Left lung (tissue), 10 donors: ENCODE measurements around the gene MAP3K14. TPM values are rescaled to one million over a fixed set of nuclear protein-coding genes. Genes with fewer than 3 reads are reported as not detected.

Experiments
- ATAC-seq: fragments of 200-7000 bp; cut with Tn5 transposase; one replicate; pipeline ENCODE4 v1.9.1; 2020; ENCODE audit warnings: moderate library complexity
- DNase-seq, 4 donors: peaks; one replicate each; pipeline ENCODE4 v3.0.0-alpha.2; 2013 to 2020
- H3K27ac ChIP-seq, 2 donors: fragments of 200-600 bp; sonication (generic) in 1 of 2; one replicate each; pipeline versions ENCODE4 v1.5.0 to v1.8.0; 2020 to 2021
- H3K27me3 ChIP-seq, 2 donors: fragments of 200-600 bp; sonication (generic) in 1 of 2; one replicate each; pipeline versions ENCODE4 v1.5.0 to v1.8.0; 2020 to 2021
- H3K36me3 ChIP-seq, 2 donors: fragments of 200-600 bp; sonication (generic) in 1 of 2; one replicate each; pipeline versions ENCODE4 v1.5.0 to v1.8.0; 2020 to 2021
- H3K4me1 ChIP-seq, 2 donors: fragments of 200-600 bp; one replicate each; pipeline ENCODE4 v1.8.0; 2021
- H3K4me3 ChIP-seq, 2 donors: fragments of 200-600 bp; sonication (generic) in 1 of 2; one replicate each; pipeline versions ENCODE4 v1.5.0 to v1.8.0; 2020 to 2021; ENCODE audit warnings: mild to moderate bottlenecking in 1 of 2
- H3K9me3 ChIP-seq, 2 donors: fragments of 200-600 bp; sonication (generic) in 1 of 2; one replicate each; pipeline versions ENCODE4 v1.5.0 to v1.8.0; 2020 to 2021
- intact Hi-C, 2 donors: fragments of 100-400 bp; cut with DNase I; formaldehyde crosslinking; loops; one replicate each; pipeline versions ENCODE4 v1.11.2 to v1.14.2; 2022
- polyA plus RNA-seq, 6 donors: library from polyadenylated mRNA; unstranded; fragments of 120-200 nt; gene quantifications; one replicate each; pipeline ENCODE4 v1.2.1, GENCODE V29; 2013; ENCODE audit not compliant: insufficient read length in 6 of 6
- total RNA-seq, 2 donors: library from RNA; stranded (reverse); fragmentation: NEBNext Ultra II Directional; extraction: Animal tissue kit (Norgen Biotek cat#: 25700); gene quantifications; one replicate each; pipeline ENCODE4 v1.2.1, GENCODE V29; 2021
- TF ChIP-seq, protein P1 (sequence below), 2 donors: fragments of 200-600 bp; sonication (generic) in 1 of 2; IDR thresholded peaks; one replicate each; pipeline versions ENCODE4 v1.5.0 to v1.8.0; 2021; ENCODE audit warnings: antibody characterized with exemption in 2 of 2
- donor health status: DM: no; HTN: yes; CAD: no.
- donor health status: DM: no; HTN: no; CAD: no.

The MAP3K14 gene
- total and polyA plus RNA-seq, 8 donors: 6.3 to 13.1 (median 7.7) TPM

GRCh38 chr17:45300060-45300751 is 16.6 kb downstream of the MAP3K14 start:
- DNase-seq: no peak
- H3K4me3 ChIP-seq: no peak overlapping the region
- intact Hi-C loops: no loop called here
- no peak for ATAC-seq
- no peaks in the 10 kb centered on the region for H3K9me3 ChIP-seq
- H3K27me3 ChIP-seq: no peaks in the 10 kb centered on the region
- H3K27ac ChIP-seq: no peak overlapping the region
- no peaks in the 10 kb centered on the region for H3K36me3 ChIP-seq
- TF ChIP-seq, protein P1, sequence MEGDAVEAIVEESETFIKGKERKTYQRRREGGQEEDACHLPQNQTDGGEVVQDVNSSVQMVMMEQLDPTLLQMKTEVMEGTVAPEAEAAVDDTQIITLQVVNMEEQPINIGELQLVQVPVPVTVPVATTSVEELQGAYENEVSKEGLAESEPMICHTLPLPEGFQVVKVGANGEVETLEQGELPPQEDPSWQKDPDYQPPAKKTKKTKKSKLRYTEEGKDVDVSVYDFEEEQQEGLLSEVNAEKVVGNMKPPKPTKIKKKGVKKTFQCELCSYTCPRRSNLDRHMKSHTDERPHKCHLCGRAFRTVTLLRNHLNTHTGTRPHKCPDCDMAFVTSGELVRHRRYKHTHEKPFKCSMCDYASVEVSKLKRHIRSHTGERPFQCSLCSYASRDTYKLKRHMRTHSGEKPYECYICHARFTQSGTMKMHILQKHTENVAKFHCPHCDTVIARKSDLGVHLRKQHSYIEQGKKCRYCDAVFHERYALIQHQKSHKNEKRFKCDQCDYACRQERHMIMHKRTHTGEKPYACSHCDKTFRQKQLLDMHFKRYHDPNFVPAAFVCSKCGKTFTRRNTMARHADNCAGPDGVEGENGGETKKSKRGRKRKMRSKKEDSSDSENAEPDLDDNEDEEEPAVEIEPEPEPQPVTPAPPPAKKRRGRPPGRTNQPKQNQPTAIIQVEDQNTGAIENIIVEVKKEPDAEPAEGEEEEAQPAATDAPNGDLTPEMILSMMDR (IDR thresholded peaks at IDR 0.05): no peak
- H3K4me1 ChIP-seq: peaks cover 31 to 88% of the 10 kb centered on the region in 2 donors

- intact Hi-C loops: no loop called here
Measured at GRCh38 chr17:45299361-45299760, 17.5 kb downstream of the MAP3K14 start.

GRCh38 chr17:45298546-45299285 is 18.1 kb downstream of the MAP3K14 start:
- H3K27ac ChIP-seq: peak overlapping the region; percentile 7 to 15
- TF ChIP-seq, protein P1 (IDR thresholded peaks at IDR 0.05): no peak
- no peaks in the 10 kb centered on the region for H3K9me3 ChIP-seq
- no peak overlapping the region for H3K4me3 ChIP-seq
- peaks cover 46 to 98% of the 10 kb centered on the region in 2 donors for H3K4me1 ChIP-seq
- H3K27me3 ChIP-seq: no peaks in the 10 kb centered on the region
- DNase-seq (no peak), ATAC-seq (no peak)
- intact Hi-C loops: no loop called here
- H3K36me3 ChIP-seq: no peaks in the 10 kb centered on the region

More at GRCh38 chr17:45299361-45299760, 17.5 kb downstream of the MAP3K14 start:
- peaks cover 39 to 92% of the 10 kb centered on the region in 2 donors for H3K4me1 ChIP-seq
- TF ChIP-seq, protein P1 (IDR thresholded peaks at IDR 0.05): no peak
- H3K9me3 ChIP-seq: no peaks in the 10 kb centered on the region
- no peaks in the 10 kb centered on the region for H3K27me3 ChIP-seq
- ATAC-seq (peak; percentile 31), DNase-seq (peak in 1 of 4 donors; percentile 69)
- no peak overlapping the region for H3K4me3 ChIP-seq
- peak overlapping the region in 1 of 2 donors; percentile 15 for H3K27ac ChIP-seq
- no peaks in the 10 kb centered on the region for H3K36me3 ChIP-seq

- Histone ChIP-seq H3K36me3 (no peaks in the 10 kb centered on the region), H3K9me3 (no peaks in the 10 kb centered on the region), H3K27ac (peak overlapping the region; percentile 8 to 76), H3K4me3 (no peak overlapping the region), H3K4me1 (peaks cover 60 to 99% of the 10 kb centered on the region in 2 donors), H3K27me3 (no peaks in the 10 kb centered on the region)
- intact Hi-C loops: no loop called here
- TF ChIP-seq, protein P1 (IDR thresholded peaks at IDR 0.05): no peak
- DNase-seq (no peak), ATAC-seq (no peak)
Measured at GRCh38 chr17:45296833-45297124, 20.0 kb downstream of the MAP3K14 start.
